ENCODE results near the gene DEXI.
"Not testable (repeated sequence)": the region's sequence is repeated elsewhere in the genome, so short reads cannot be mapped to it uniquely, and the experiment has no call there.

DEXI gene

DNA sequence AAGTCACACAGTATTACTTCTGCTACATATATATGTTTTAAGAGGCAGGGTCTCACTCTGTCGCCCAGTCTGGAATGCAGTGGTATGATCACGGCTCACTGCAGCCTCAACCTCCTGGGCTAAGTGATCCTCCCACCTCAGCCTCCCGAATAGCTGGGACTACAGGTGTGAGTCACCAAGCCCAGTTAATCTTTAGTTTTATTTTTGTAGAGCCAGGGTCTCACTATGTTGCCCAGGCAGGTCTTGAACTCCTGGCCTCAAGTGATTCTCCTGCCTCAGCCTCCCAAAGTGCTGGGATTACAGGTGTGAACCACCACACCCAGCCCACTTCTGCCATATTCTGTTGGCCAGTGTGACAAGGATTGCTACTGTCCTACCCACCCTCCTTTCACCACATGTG, 17.0 kb downstream of the DEXI start:
- not testable (repeated sequence) for DNase-seq

- DNase-seq, result no peak
These were observed 18.5 kb downstream of the DEXI start for GRCh38 chr16:10923650-10924214.

- DNase-seq, result no peak
These were observed 19.1 kb downstream of the DEXI start for GRCh38 chr16:10923146-10923649.

GRCh38 chr16:10922328-10923145, 19.7 kb downstream of the DEXI start:
- no peak for DNase-seq

DNA sequence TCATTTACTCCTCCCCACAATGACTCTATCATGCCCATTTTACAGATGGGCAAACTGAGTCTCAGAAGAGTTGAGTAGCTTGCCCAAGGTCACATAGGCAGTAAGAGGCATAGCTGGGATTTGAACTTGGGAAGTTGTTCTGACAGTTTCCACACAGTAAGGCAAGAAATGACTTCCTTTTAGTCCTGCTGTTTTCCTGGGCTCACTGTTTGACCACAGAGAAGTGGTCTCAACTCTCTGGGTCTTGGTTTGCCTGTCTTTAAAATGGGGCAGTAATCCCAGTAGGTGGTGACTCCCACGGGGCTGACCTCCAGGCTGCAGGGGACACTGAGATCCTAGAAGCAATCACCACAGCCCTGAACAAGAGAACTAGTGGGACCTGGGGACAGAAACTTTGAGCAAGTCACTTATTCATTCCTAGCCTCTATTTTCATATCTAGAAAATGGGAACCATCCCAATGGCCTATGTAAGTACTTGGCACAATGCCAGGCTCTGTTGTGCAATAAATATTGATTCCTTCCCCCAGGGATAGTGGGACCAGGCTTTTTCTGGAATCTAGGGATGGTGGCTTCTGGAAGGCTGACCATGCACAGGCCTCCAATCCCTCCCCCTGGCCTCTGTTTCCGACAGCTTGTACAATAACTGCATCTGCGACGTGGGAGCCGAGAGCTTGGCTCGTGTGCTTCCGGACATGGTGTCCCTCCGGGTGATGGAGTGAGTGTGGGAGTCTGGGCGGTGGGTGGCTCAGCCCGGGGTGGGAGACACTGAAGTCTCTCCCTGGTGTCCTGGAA, 20.5 kb downstream of the DEXI start:
- DNase-seq, result no peak

GRCh38 chr16:10920726-10921427, 21.4 kb downstream of the DEXI start:
- no peak for DNase-seq

- DNase-seq, result no peak
These were observed 23.3 kb downstream of the DEXI start for GRCh38 chr16:10919003-10919351.

- DNase-seq, result peak; percentile 73
These were observed 23.8 kb downstream of the DEXI start for GRCh38 chr16:10918294-10919002.

DNA sequence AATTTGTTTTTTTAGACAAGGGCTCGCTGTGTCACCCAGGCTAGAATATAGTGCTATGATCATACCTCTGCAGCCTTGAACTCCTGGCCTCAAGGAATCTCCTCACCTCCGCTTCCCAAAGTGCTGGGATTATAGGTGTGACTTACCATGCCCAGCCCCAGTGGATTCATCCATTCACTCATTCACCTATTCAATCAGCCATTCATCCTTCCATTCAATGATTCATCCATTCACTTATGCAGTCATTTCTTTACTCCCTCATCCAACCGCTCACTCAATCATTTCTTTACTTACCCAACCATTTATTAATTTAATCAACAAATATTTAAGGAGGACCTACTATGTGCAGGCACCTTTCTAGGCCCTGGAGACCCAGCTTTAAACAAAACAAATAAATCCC, 25.7 kb downstream of the DEXI start:
- no peak for DNase-seq

- DNase-seq, result no peak
These were observed 31.0 kb downstream of the DEXI start for GRCh38 chr16:10911267-10911666.

DNA sequence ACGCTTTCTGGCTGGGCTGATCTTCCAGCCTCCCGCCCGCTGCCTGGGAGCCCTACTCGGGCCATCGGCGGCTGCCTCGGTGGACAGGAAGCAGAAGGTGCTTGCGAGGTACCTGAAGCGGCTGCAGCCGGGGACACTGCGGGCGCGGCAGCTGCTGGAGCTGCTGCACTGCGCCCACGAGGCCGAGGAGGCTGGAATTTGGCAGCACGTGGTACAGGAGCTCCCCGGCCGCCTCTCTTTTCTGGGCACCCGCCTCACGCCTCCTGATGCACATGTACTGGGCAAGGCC, 34.6 kb downstream of the DEXI start:
- DNase-seq, result no peak

DNA sequence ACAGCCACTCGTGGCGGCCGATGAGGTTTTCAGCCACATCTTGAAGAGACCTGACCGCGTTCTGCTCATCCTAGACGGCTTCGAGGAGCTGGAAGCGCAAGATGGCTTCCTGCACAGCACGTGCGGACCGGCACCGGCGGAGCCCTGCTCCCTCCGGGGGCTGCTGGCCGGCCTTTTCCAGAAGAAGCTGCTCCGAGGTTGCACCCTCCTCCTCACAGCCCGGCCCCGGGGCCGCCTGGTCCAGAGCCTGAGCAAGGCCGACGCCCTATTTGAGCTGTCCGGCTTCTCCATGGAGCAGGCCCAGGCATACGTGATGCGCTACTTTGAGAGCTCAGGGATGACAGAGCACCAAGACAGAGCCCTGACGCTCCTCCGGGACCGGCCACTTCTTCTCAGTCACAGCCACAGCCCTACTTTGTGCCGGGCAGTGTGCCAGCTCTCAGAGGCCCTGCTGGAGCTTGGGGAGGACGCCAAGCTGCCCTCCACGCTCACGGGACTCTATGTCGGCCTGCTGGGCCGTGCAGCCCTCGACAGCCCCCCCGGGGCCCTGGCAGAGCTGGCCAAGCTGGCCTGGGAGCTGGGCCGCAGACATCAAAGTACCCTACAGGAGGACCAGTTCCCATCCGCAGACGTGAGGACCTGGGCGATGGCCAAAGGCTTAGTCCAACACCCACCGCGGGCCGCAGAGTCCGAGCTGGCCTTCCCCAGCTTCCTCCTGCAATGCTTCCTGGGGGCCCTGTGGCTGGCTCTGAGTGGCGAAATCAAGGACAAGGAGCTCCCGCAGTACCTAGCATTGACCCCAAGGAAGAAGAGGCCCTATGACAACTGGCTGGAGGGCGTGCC, 35.1 kb downstream of the DEXI start:
- DNase-seq, result no peak

DNA sequence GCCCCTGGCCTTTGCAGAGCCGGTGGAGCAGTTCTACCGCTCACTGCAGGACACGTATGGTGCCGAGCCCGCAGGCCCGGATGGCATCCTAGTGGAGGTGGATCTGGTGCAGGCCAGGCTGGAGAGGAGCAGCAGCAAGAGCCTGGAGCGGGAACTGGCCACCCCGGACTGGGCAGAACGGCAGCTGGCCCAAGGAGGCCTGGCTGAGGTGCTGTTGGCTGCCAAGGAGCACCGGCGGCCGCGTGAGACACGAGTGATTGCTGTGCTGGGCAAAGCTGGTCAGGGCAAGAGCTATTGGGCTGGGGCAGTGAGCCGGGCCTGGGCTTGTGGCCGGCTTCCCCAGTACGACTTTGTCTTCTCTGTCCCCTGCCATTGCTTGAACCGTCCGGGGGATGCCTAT, 35.8 kb downstream of the DEXI start:
- DNase-seq, result no peak

- DNase-seq, result no peak
These were observed 39.3 kb downstream of the DEXI start for GRCh38 chr16:10902999-10903398.

DNA sequence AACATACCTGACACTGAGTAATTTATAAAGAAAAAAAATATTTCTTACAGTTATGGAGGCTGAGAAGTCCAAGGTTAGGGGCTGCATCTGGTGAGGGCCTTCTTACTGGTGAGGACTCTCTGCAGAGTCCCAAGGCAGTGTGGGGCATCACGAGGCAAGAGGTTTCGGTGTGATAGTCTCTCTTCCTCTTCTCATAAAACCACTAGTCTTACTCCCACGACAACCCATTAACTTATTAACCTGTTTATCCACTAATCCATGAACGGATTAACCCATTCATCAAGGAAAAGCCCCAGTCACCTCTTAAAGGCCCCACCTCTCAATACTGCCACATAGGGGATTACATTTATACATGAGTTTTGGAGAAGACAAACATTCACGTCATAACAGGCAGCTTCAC, 45.1 kb downstream of the DEXI start:
- DNase-seq, result no peak

- DNase-seq, result no peak
These were observed 45.5 kb downstream of the DEXI start for GRCh38 chr16:10896723-10897122.

GRCh38 chr16:10896165-10896564, 46.1 kb downstream of the DEXI start:
- DNase-seq, result no peak

DNA sequence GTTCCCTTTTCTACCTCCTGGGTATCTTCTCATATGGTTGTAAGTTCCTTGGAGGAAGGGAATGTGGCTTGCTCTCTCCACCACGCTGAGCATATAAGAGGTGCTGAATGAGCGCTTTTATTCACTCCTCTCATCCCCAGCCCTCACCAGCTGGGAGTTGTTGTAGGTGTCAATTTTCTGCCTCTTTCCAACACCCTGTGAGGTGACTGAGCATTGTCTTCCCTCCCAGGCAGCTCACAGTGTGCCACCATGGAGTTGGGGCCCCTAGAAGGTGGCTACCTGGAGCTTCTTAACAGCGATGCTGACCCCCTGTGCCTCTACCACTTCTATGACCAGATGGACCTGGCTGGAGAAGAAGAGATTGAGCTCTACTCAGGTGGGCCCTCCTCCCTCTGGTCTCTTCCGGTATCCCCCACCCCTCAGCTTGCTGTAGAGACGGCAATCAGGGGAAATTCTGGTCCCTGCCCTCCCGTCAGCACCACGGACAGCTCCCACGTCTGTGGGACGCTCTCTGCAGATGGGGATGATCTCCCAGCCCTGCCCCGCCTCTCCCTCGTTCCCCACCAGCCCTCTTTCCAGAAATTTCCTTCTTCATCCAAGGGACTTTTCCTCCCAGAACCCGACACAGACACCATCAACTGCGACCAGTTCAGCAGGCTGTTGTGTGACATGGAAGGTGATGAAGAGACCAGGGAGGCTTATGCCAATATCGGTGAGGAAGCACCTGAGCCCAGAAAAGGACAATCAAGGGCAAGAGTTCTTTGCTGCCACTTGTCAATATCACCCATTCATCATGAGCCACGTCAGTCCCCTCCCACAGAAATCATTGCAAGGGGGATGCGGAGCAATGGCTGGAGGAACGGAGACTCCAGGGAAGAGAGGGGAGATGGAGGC, 47.0 kb downstream of the DEXI start:
- no peak for DNase-seq

DNA sequence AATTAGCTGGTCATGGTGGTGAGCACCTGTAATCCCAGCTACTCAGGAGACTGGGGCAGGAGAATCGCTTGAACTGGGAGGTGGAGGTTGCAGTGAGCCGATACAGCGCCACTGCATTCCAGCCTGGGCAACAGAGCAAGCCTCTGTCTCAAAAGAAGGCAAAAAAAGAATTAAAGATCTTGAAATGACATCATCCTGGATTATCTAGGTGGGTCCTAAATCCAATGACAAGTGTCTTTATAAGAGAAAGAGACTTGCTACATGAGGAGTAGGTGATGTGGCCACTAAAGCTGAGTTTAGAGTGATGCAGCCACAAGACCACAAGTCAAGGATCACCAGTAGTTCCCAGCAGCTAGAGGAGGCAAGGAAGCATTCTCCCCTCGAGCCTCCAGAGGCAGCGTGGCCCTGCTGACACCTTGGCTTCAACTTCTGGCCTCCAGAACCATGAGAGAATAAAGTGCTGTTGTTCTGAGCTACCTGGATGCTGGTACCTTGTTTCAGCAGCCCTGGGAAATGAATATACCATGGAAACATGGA, 49.4 kb downstream of the DEXI start:
- DNase-seq, result no peak

DNA sequence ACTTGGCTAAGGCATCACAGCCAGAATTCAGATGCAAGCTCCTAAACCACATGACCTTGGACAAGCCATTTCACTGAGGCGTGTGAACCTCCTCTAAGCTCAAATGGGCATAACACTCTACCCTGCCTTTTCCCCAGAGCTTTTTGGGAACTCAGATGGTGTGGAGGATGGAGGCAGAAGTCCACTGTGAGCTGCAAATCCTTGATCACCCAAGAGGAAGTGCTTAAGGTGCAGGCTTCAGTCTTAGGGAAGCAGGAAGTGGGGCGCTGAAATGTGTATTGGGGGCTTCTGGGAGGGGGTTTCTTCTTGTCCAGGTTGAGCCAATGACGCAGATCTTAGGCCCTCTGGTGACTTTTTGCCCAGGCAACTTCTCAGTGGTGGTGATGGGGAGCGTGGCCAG, 52.4 kb downstream of the DEXI start:
- no peak for DNase-seq

Data from GOT3 (cell line).